ENCODE results near the gene FSCN2.

The FSCN2 gene

DNA sequence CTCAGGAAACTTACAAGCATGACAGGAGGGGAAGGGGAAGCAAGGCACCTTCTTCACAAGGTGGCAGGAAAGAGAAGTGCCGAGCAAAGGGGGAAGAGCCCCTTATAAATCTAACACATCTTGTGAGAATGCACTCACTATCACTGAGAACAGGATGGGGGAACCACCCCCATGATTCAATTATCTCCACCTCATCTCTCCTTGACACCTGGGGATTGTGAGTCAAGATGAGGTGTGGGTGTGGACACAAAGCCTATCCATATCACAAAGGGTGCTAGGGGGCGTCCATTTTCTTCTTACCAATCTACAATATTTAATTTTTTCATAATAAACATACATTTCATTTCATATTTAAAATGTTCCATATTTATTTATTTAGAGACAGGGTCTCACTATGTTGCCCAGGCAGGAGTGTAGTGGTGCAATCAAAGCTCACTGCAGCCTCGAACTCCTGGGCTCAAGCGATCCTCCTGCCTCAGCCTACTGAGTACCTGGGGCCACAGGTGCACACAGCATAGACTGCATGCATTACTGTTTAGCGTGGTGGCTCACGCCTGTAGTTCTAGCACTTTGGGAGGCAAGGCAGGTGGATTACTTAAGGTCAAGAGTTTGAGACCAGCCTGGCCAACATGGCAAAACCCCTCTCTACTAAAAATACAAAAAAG lies 50.5 kb downstream of the FSCN2 start:
- TF ChIP-seq, protein P1, sequence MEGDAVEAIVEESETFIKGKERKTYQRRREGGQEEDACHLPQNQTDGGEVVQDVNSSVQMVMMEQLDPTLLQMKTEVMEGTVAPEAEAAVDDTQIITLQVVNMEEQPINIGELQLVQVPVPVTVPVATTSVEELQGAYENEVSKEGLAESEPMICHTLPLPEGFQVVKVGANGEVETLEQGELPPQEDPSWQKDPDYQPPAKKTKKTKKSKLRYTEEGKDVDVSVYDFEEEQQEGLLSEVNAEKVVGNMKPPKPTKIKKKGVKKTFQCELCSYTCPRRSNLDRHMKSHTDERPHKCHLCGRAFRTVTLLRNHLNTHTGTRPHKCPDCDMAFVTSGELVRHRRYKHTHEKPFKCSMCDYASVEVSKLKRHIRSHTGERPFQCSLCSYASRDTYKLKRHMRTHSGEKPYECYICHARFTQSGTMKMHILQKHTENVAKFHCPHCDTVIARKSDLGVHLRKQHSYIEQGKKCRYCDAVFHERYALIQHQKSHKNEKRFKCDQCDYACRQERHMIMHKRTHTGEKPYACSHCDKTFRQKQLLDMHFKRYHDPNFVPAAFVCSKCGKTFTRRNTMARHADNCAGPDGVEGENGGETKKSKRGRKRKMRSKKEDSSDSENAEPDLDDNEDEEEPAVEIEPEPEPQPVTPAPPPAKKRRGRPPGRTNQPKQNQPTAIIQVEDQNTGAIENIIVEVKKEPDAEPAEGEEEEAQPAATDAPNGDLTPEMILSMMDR (IDR thresholded peaks at IDR 0.05), result no peak
- no peaks in the 10 kb centered on the region for H3K4me1 ChIP-seq
- H3K9ac ChIP-seq, result no peak overlapping the region
- no peak overlapping the region for H2AFZ ChIP-seq
- no peaks in the 10 kb centered on the region for H3K36me3 ChIP-seq (ENCODE audit: control insufficient read depth, insufficient read depth, low read length)
- H3K4me2 ChIP-seq (ENCODE audit: low read length), result no peak overlapping the region
- H3K79me2 ChIP-seq, result peaks cover 61% of the 10 kb centered on the region
- no peak overlapping the region for H3K27ac ChIP-seq
- H3K9me3 ChIP-seq (ENCODE audit: control insufficient read depth, low read length), result no peaks in the 10 kb centered on the region
- H3K27me3 ChIP-seq (ENCODE audit: control insufficient read depth, insufficient read depth, low read length), result no peaks in the 10 kb centered on the region
- H3K4me3 ChIP-seq (ENCODE audit: low read depth, low read length), result no peak overlapping the region

DNA sequence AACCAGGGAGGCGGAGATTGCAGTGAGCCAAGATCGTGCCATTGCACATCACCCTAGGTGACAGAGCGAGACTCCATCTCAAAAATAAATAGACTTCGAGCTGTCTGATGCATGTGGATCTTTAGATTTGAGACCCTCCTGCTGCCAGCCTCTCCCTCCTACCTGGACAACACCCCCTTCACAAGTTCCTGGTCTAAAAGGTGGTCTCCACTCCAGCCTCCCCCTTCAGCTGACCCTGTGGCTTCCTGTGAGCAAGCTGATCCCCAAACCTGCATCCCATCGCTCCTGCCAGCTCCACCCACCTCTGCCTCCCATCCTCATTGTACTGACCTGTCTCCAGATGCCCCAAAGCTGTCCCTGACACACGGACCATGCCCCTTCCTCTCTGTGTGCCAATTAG lies 51.1 kb downstream of the FSCN2 start:
- Histone ChIP-seq H3K4me2 (ENCODE audit: low read length) (no peak overlapping the region), H2AFZ (no peak overlapping the region), H3K9ac (no peak overlapping the region), H3K4me1 (no peaks in the 10 kb centered on the region), H3K4me3 (ENCODE audit: low read depth, low read length) (no peak overlapping the region), H3K27me3 (ENCODE audit: control insufficient read depth, insufficient read depth, low read length) (no peaks in the 10 kb centered on the region), H3K27ac (no peak overlapping the region), H3K9me3 (ENCODE audit: control insufficient read depth, low read length) (no peaks in the 10 kb centered on the region), H3K36me3 (ENCODE audit: control insufficient read depth, insufficient read depth, low read length) (no peaks in the 10 kb centered on the region), H3K79me2 (peaks cover 59% of the 10 kb centered on the region)
- TF ChIP-seq, protein P1 (IDR thresholded peaks at IDR 0.05), result no peak

DNA sequence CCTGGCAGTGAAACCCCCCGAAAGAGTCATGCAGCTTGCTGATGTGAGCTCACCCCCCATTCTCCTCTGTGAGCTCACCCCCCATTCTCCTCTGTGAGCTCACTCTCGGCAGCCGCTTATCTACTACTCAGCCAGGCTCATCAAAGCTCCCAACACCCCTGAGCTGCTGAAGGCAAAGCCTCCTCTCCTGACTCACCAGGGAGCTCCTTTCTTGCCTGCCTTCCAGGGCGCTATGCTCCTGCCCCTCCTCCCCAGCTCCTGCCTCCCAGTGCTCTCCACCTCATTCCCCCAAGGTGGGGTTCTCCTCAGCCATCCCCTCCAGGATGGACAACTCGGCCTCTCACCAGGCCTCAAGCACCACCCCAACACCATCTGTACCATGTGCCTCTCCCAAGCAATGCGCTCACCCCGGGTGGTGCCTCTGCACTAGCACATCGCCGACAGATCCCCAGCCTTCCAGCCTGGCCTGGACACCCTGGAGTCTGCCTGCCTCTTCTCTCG lies 51.7 kb downstream of the FSCN2 start:
- TF ChIP-seq, protein P1 (IDR thresholded peaks at IDR 0.05), result no peak
- Histone ChIP-seq H3K4me3 (ENCODE audit: low read depth, low read length) (no peak overlapping the region), H3K9me3 (ENCODE audit: control insufficient read depth, low read length) (no peaks in the 10 kb centered on the region), H3K9ac (no peak overlapping the region), H3K4me2 (ENCODE audit: low read length) (no peak overlapping the region), H2AFZ (no peak overlapping the region), H3K79me2 (peaks cover 59% of the 10 kb centered on the region), H3K27ac (no peak overlapping the region), H3K4me1 (no peaks in the 10 kb centered on the region), H3K27me3 (ENCODE audit: control insufficient read depth, insufficient read depth, low read length) (no peaks in the 10 kb centered on the region), H3K36me3 (ENCODE audit: control insufficient read depth, insufficient read depth, low read length) (no peaks in the 10 kb centered on the region)

DNA sequence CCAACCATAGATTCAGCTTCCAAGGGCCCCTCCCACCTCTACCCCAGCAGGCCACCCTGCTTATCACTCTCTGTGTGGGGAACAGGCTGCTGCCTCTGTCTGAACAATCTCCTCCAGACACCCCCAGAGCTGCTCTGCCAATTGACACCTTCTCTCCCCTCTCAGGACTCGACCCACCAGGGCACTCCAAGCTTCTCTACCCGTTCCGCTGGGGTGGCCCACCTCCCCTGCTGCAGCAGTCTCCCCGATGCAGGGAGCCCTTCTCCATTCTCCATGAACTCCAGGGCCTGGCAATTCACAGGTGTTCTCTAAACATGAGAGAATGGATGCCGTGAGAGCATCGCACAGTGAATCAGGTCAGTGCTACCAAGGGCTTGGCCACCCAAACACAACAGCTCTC lies 52.3 kb downstream of the FSCN2 start:
- Histone ChIP-seq H3K4me2 (ENCODE audit: low read length) (no peak overlapping the region), H3K4me3 (ENCODE audit: low read depth, low read length) (no peak overlapping the region), H3K4me1 (no peaks in the 10 kb centered on the region), H3K9me3 (ENCODE audit: control insufficient read depth, low read length) (no peaks in the 10 kb centered on the region), H2AFZ (no peak overlapping the region), H3K27ac (no peak overlapping the region), H3K36me3 (ENCODE audit: control insufficient read depth, insufficient read depth, low read length) (no peaks in the 10 kb centered on the region), H3K9ac (no peak overlapping the region), H3K27me3 (ENCODE audit: control insufficient read depth, insufficient read depth, low read length) (no peaks in the 10 kb centered on the region), H3K79me2 (peaks cover 59% of the 10 kb centered on the region)
- TF ChIP-seq, protein P1 (IDR thresholded peaks at IDR 0.05), result no peak

DNA sequence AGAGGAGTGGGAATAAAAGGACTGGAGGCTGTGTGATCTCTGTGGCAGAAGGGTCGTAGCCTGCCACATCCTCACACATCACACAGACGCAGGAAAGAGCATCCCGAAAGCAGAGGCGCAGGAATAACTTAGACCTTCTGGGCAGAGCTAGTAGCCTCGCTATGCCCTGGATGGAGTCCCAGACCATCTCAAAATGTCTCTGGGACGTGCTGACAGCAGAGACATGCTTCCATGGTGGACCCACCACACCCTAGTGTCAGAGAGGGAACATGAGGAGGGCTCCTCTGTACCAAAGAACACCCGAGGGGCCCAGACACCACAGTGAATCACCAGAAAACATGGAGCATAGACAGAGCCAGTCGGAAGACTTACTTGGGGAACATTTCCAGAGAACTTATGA lies 53.6 kb downstream of the FSCN2 start:
- Histone ChIP-seq H3K79me2 (peaks cover 59% of the 10 kb centered on the region), H3K4me3 (ENCODE audit: low read depth, low read length) (no peak overlapping the region), H3K27me3 (ENCODE audit: control insufficient read depth, insufficient read depth, low read length) (no peaks in the 10 kb centered on the region), H3K27ac (no peak overlapping the region), H3K4me2 (ENCODE audit: low read length) (no peak overlapping the region), H2AFZ (no peak overlapping the region), H3K9me3 (ENCODE audit: control insufficient read depth, low read length) (no peaks in the 10 kb centered on the region), H3K36me3 (ENCODE audit: control insufficient read depth, insufficient read depth, low read length) (no peaks in the 10 kb centered on the region), H3K4me1 (no peaks in the 10 kb centered on the region), H3K9ac (no peak overlapping the region)
- TF ChIP-seq, protein P1 (IDR thresholded peaks at IDR 0.05), result no peak

Data from parathyroid adenoma (tissue), 2 donors.